Measurements from ENCODE around the gene AP1S3.

GRCh38 chr2:223724861-223725260 is 112.5 kb downstream of the AP1S3 start:
- TF ChIP-seq CTCF (IDR thresholded peaks at IDR 0.05; ENCODE audit: low read length) (no peak), EZH2 (optimal IDR thresholded peaks at IDR 0.05; ENCODE audit: low read depth, low read length) (no peak)

Measured in MM.1S (cell line).